CD4-positive, alpha-beta T cell treated with Interleukin-6 at 100 ng/mL for 8 hours (primary cell): ENCODE data around the gene MPL.

Source experiments
- DNase-seq: peaks from one replicate; pipeline ENCODE4 v3.0.0-alpha.2; 2020; ENCODE audit warnings: mixed read lengths, low spot score

Gene MPL

GRCh38 chr1:43306688-43307457 lies 30.7 kb upstream of the MPL start:
- no peak for DNase-seq

DNA sequence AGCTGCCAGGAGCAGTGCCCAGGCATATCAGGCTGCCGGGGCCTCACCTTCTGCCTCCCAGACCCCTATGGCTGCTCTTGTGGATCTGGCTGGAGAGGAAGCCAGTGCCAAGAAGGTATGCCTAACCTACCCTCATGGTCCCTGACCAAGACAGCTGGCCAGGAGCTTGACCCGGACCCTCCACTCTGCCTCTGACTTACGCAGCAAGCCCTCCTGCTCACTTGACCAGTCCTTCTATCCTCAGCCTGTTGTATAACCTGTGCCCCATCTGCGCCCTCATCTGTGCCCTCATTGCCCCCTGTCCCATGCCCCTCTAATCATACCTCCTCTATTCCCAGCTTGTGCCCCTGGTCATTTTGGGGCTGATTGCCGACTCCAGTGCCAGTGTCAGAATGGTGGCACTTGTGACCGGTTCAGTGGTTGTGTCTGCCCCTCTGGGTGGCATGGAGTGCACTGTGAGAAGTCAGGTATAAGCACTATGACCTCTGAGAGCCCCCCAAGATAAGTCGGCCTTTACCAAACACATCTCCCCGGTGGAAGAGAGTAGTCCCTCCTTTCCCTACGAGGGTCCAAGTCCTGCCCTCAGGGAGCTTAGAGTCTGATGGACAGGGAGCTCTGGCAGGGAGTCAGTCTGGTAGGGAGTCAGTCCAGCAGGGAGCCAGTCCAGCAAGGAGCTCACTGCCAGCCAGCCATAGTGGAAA lies 30.0 kb upstream of the MPL start:
- DNase-seq = no peak

DNA sequence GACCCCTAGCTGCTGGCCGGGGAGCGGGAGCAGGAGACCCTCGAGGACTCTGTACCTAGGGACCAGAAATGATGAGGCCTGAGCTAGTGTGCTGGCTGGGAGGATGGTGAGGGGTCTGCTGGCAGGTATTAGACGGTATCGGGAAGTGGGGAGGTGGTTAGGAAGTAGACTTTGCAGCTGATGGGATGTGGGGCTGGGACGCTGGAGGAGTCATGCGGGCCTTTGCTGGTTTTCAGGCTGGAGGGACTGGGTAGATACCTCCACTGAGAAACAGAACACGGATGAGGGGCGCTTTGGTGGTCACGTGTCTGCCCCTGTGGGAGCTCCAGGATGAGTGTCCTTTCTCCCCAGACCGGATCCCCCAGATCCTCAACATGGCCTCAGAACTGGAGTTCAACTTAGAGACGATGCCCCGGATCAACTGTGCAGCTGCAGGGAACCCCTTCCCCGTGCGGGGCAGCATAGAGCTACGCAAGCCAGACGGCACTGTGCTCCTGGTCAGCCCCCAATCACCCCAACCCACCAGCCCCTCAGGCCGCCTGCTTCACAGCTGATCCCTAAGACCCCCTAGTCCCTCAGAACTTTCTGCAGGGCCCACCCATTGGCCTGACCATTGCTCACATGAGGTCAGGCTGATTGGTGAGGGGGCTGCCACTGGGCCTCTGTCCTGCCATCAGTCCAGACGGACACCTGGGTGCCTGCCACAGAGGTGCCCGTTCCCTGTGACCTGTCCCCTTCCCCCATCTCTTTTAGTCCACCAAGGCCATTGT lies 28.8 kb upstream of the MPL start:
- DNase-seq = no peak

- no peak for DNase-seq
Measured at GRCh38 chr1:43309405-43310025, 28.1 kb upstream of the MPL start.

DNA sequence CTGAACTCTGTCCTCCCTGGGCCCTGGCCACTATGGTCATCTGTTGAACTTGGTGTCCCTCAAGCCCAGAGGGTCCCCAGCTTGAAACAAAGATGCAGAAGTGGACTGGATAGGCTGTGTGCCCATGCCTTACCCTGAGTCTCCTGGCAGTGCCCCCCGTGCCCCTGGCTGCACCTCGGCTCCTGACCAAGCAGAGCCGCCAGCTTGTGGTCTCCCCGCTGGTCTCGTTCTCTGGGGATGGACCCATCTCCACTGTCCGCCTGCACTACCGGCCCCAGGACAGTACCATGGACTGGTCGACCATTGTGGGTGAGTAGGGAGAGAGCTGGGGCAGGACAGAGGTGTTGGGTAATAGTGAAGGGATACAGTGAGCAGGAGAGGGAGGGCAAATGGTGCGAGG lies 26.1 kb upstream of the MPL start:
- no peak for DNase-seq

DNA sequence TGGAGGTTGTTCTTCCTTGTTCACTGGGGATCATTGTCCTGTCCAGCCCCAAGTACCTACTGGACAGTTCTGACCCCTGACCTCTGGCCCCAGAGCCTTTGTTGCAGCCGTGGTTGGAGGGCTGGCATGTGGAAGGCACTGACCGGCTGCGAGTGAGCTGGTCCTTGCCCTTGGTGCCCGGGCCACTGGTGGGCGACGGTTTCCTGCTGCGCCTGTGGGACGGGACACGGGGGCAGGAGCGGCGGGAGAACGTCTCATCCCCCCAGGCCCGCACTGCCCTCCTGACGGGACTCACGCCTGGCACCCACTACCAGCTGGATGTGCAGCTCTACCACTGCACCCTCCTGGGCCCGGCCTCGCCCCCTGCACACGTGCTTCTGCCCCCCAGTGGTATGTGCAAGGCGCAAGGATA lies 25.4 kb upstream of the MPL start:
- no peak for DNase-seq

GRCh38 chr1:43312663-43313515 lies 24.7 kb upstream of the MPL start:
- no peak for DNase-seq

- DNase-seq = no peak
Measured at GRCh38 chr1:43313771-43314170, 23.8 kb upstream of the MPL start.

- DNase-seq = no peak
Measured at GRCh38 chr1:43314233-43314632, 23.4 kb upstream of the MPL start.

GRCh38 chr1:43315481-43315880 lies 22.1 kb upstream of the MPL start:
- DNase-seq = no peak

DNA sequence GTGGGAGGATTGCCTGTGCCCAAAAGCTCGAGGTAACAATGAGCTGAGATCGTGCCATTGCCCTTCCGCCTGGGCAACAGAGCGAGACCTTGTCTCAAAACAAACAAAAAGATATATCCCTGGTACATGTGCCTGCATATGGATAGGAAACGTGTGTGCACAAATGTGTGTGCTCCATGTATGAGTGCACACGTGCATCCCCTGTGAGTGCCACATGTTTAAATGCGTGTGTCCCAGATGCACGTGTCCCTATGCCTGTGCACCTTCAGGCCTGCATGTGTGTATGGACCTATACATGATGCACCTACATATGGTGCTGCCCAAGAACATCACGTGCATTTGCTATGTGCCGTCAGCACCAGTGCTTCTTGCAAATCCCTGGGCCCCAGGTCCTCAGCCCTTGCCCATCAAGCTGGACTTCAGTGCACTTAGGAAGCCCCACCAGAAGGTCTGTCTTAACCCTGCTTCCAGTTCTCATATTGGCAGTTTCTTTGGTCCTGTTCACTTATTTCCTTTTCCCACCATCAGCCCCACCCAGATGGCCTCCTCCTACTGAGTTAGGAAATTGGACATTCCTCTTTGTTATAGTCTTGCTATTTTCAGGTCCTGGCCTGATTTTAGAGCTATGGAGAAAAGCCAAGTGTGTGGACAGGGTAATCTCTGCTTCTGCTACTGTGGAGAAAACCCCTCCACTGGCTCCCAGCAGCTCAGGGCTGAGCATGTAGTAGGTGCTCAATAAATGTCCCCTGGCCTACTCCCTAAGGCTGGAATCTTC lies 21.5 kb upstream of the MPL start:
- DNase-seq = no peak

GRCh38 chr1:43316738-43317520 lies 20.7 kb upstream of the MPL start:
- no peak for DNase-seq

DNA sequence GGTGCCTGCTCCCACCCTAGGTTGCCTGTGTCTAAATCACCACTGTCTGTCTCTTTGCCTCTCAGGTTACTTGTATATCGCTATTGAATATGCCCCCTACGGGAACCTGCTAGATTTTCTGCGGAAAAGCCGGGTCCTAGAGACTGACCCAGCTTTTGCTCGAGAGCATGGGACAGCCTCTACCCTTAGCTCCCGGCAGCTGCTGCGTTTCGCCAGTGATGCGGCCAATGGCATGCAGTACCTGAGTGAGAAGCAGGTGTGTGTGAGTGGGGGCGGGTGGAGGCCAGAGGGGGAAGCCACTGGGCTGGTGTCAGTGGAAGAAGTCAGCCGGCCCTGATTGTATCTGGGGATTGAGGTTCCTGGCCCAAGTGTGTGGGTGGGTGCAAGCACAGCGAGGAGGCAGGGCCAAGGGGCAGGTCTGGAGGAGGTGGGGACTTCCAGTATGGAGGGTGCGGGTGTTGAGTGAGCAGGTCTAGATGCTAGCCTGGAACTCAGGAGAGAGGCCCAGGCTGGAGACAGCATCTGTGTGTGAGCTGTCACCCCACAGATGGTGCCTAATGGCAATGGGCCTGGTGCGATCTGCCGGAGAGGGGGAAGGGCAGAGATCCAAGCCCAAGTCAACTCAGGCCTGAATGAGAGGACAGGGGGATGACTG lies 19.7 kb upstream of the MPL start:
- DNase-seq = no peak

GRCh38 chr1:43318831-43319230 lies 18.8 kb upstream of the MPL start:
- no peak for DNase-seq

DNA sequence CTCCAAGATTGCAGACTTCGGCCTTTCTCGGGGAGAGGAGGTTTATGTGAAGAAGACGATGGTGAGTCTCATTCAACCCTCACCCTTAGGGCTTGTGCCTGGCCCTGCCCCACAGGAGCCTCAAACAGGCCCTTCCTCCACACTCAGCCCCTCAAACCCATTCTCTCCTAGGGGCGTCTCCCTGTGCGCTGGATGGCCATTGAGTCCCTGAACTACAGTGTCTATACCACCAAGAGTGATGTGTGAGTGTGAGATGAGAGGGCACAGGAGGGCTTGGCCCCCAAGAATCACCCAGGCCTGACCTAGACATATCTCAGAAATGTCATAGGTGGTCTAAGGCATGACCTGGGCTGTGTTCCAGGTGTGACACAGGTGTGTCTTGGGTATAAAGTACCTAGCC lies 18.3 kb upstream of the MPL start:
- DNase-seq = no peak

DNA sequence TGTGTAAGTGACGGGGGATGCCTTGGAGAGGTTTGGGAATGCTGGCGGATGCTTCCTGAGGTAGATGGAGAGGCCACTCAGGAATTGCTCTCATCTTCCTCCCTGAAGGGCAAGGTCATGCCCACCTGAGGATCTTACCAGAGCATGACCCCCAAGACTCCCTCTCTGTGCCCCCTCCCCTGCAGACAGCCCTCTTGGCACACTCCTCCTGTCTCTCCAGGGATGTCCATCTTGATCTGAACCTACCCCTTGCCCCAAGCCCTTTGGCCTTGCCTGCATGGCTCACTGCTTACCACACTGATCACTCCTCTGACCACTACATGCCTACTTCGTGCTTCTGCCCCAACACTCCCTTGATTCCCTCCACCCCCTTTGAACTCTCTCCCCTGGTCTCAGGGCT lies 17.9 kb upstream of the MPL start:
- no peak for DNase-seq

GRCh38 chr1:43321331-43321891 lies 16.2 kb upstream of the MPL start:
- no peak for DNase-seq

- no peak for DNase-seq
Measured at GRCh38 chr1:43322506-43322905, 15.1 kb upstream of the MPL start.

- no peak for DNase-seq
Measured at GRCh38 chr1:43324810-43325209, 12.8 kb upstream of the MPL start.
